Parathyroid adenoma (tissue), 2 donors: ENCODE data around the gene SAP30L.

Experiments
- H2AFZ ChIP-seq: fragments of 300-600 bp; sonication (generic); one replicate; pipeline ENCODE4 v1.7.0; 2017; ENCODE audit warnings: antibody characterized with exemption, mild to moderate bottlenecking
- H3K27ac ChIP-seq: fragments of 300-600 bp; sonication (generic); one replicate; pipeline ENCODE4 v1.7.0; 2017
- H3K27me3 ChIP-seq: fragments of 300-600 bp; sonication (generic); one replicate; pipeline ENCODE4 v1.7.0; 2017; ENCODE audit warnings: low read length; ENCODE audit not compliant: control insufficient read depth, insufficient read depth
- H3K36me3 ChIP-seq: fragments of 300-600 bp; sonication (generic); one replicate; pipeline ENCODE4 v1.7.0; 2017; ENCODE audit warnings: low read length; ENCODE audit not compliant: control insufficient read depth, insufficient read depth
- H3K4me1 ChIP-seq: fragments of 300-600 bp; sonication (generic); one replicate; pipeline ENCODE4 v1.7.0; 2017; ENCODE audit warnings: control low read depth
- H3K4me2 ChIP-seq: fragments of 300-600 bp; sonication (generic); one replicate; pipeline ENCODE4 v1.7.0; 2017; ENCODE audit warnings: low read length
- H3K4me3 ChIP-seq: fragments of 300-600 bp; sonication (generic); one replicate; pipeline ENCODE4 v1.7.0; 2017; ENCODE audit warnings: low read depth, low read length
- H3K79me2 ChIP-seq: fragments of 300-600 bp; sonication (generic); one replicate; pipeline ENCODE4 v1.7.0; 2017; ENCODE audit warnings: control low read depth
- H3K9ac ChIP-seq: fragments of 300-600 bp; sonication (generic); one replicate; pipeline ENCODE4 v1.7.0; 2017; ENCODE audit warnings: mild to moderate bottlenecking
- H3K9me3 ChIP-seq: fragments of 300-600 bp; sonication (generic); one replicate; pipeline ENCODE4 v1.7.0; 2017; ENCODE audit warnings: low read length; ENCODE audit not compliant: control insufficient read depth
- CTCF ChIP-seq: fragments of 300-600 bp; sonication (generic); IDR thresholded peaks from one replicate; pipeline ENCODE4 v1.7.0; 2017; ENCODE audit warnings: antibody characterized with exemption, mild to moderate bottlenecking
- donor health status: primary hyperparathyroidism.

SAP30L gene

GRCh38 chr5:154410008-154410407 is 35.8 kb upstream of the SAP30L start:
- Histone ChIP-seq H3K79me2 (no peaks in the 10 kb centered on the region), H3K27ac (no peak overlapping the region), H2AFZ (no peak overlapping the region), H3K27me3 (no peaks in the 10 kb centered on the region), H3K4me1 (no peaks in the 10 kb centered on the region), H3K36me3 (no peaks in the 10 kb centered on the region), H3K4me3 (no peak overlapping the region), H3K4me2 (no peak overlapping the region), H3K9me3 (no peaks in the 10 kb centered on the region), H3K9ac (no peak overlapping the region)
- no peak for TF ChIP-seq CTCF

GRCh38 chr5:154410786-154411185 is 35.0 kb upstream of the SAP30L start:
- no peaks in the 10 kb centered on the region for H3K36me3 ChIP-seq
- TF ChIP-seq CTCF = no peak

GRCh38 chr5:154411338-154411737 is 34.5 kb upstream of the SAP30L start:
- no peak overlapping the region for H3K4me3 ChIP-seq

More at GRCh38 chr5:154410786-154411185, 35.0 kb upstream of the SAP30L start:
- Histone ChIP-seq H3K9ac (no peak overlapping the region), H3K4me3 (no peak overlapping the region), H3K9me3 (no peaks in the 10 kb centered on the region), H3K4me2 (no peak overlapping the region), H3K4me1 (peaks cover 4% of the 10 kb centered on the region), H3K27ac (no peak overlapping the region), H3K79me2 (no peaks in the 10 kb centered on the region), H3K27me3 (no peaks in the 10 kb centered on the region), H2AFZ (no peak overlapping the region)

GRCh38 chr5:154412316-154412715 is 33.5 kb upstream of the SAP30L start:
- H3K27me3 ChIP-seq = no peaks in the 10 kb centered on the region
- H3K4me3 ChIP-seq = no peak overlapping the region
- no peak for TF ChIP-seq CTCF
- H3K4me1 ChIP-seq = peaks cover 9% of the 10 kb centered on the region
- H3K27ac ChIP-seq = no peak overlapping the region
- no peaks in the 10 kb centered on the region for H3K79me2 ChIP-seq
- no peak overlapping the region for H2AFZ ChIP-seq
- H3K9ac ChIP-seq = no peak overlapping the region
- H3K9me3 ChIP-seq = no peaks in the 10 kb centered on the region
- H3K36me3 ChIP-seq = no peaks in the 10 kb centered on the region
- no peak overlapping the region for H3K4me2 ChIP-seq

More at GRCh38 chr5:154411338-154411737, 34.5 kb upstream of the SAP30L start:
- H3K9ac ChIP-seq = no peak overlapping the region
- H3K27ac ChIP-seq = no peak overlapping the region
- H3K79me2 ChIP-seq = no peaks in the 10 kb centered on the region
- H3K36me3 ChIP-seq = no peaks in the 10 kb centered on the region
- no peak overlapping the region for H3K4me2 ChIP-seq
- H3K4me1 ChIP-seq = peaks cover 9% of the 10 kb centered on the region
- no peak for TF ChIP-seq CTCF
- H2AFZ ChIP-seq = no peak overlapping the region
- no peaks in the 10 kb centered on the region for H3K27me3 ChIP-seq
- no peaks in the 10 kb centered on the region for H3K9me3 ChIP-seq

GRCh38 chr5:154412925-154413324 is 32.9 kb upstream of the SAP30L start:
- Histone ChIP-seq H3K27ac (no peak overlapping the region), H3K9me3 (no peaks in the 10 kb centered on the region), H3K79me2 (no peaks in the 10 kb centered on the region), H2AFZ (no peak overlapping the region), H3K4me3 (no peak overlapping the region), H3K9ac (no peak overlapping the region), H3K27me3 (no peaks in the 10 kb centered on the region), H3K36me3 (no peaks in the 10 kb centered on the region), H3K4me2 (no peak overlapping the region), H3K4me1 (peaks cover 9% of the 10 kb centered on the region)
- TF ChIP-seq CTCF = no peak
